B cell (primary cell): ENCODE results near the gene ADAMTS17. TPM values are rescaled to one million over a fixed set of nuclear protein-coding genes. Genes with fewer than 3 reads are reported as not detected.

ENCODE experiments used
- ATAC-seq: fragments of 200-7000 bp; cut with Tn5 transposase; one replicate; pipeline ENCODE4 v1.10.0; 2021; ENCODE audit warnings: low read depth, mild to moderate bottlenecking, moderate number of reproducible peaks, moderate library complexity
- CTCF ChIA-PET: fragments of 350-600 bp; sonication (Branson Sonifier 250); formaldehyde crosslinking; loops from one replicate; lab custom pipeline; 2021; ENCODE audit warnings: antibody characterized with exemption, inconsistent platforms; lab: Charles Lee
- POLR2A ChIA-PET: fragments of 350-600 bp; sonication (Branson Sonifier 250); formaldehyde crosslinking; loops from one replicate; lab custom pipeline; 2021; ENCODE audit warnings: antibody characterized with exemption; lab: Charles Lee
- DNase-seq: peaks from one replicate; pipeline ENCODE4 v3.0.0; 2013
- H2AFZ ChIP-seq: 2 replicates; pipeline ENCODE4 v1.6.1; 2012; ENCODE audit warnings: mild to moderate bottlenecking, low read depth, low read length; ENCODE audit not compliant: insufficient read depth, poor library complexity, severe bottlenecking
- H3K27ac ChIP-seq, 2 donors: 1 replicate in 1 of 2; 2 replicates in 1 of 2; pipeline ENCODE4 v1.5.1; 2012 to 2013; ENCODE audit warnings: low read length in 2 of 2, mild to moderate bottlenecking in 2 of 2, moderate library complexity in 1 of 2
- H3K27me3 ChIP-seq, 4 experiments: fragments of 200-600 bp in 1 of 4; sonication (generic) in 1 of 4; replicated peaks in 1 of 4; 1 replicate in 2 of 4; 2 replicates in 2 of 4; pipeline versions ENCODE4 v1.6.1 to v1.7.0; 2013 to 2016; ENCODE audit warnings: low read length in 3 of 4, mild to moderate bottlenecking in 2 of 4, mixed read lengths in 1 of 4, moderate library complexity in 1 of 4; ENCODE audit not compliant: insufficient read depth in 4 of 4, control insufficient read depth in 3 of 4; ENCODE audit errors: control extremely low read depth in 1 of 4
- H3K36me3 ChIP-seq, 2 experiments: replicated peaks in 1 of 2; 1 replicate in 1 of 2; 2 replicates in 1 of 2; pipeline versions ENCODE4 v1.6.1 to v1.7.1; 2013; ENCODE audit warnings: low read length in 1 of 2; ENCODE audit not compliant: insufficient read depth in 2 of 2, control insufficient read depth in 1 of 2; ENCODE audit errors: control extremely low read depth in 1 of 2, extremely low read depth in 1 of 2
- H3K4me1 ChIP-seq, 2 donors: fragments of 200-600 bp in 1 of 2; sonication (generic) in 1 of 2; 1 replicate in 1 of 2; 2 replicates in 1 of 2; pipeline versions ENCODE4 v1.5.1 to v1.6.1; 2013 to 2017; ENCODE audit warnings: low read length in 2 of 2; ENCODE audit not compliant: control insufficient read depth in 2 of 2, insufficient read depth in 2 of 2
- H3K4me2 ChIP-seq: replicated peaks from 2 replicates; pipeline ENCODE3; 2012; ENCODE audit warnings: mild to moderate bottlenecking, low read depth, low read length; ENCODE audit not compliant: poor library complexity, severe bottlenecking
- H3K4me3 ChIP-seq, 5 experiments: fragments of 200-600 bp in 1 of 5; sonication (generic) in 1 of 5; 1 replicate in 3 of 5; 2 replicates in 2 of 5; pipeline versions ENCODE4 v1.5.1 to v1.7.0; 2011 to 2016; ENCODE audit warnings: low read length in 4 of 5, mild to moderate bottlenecking in 4 of 5, low read depth in 2 of 5, control low read depth in 1 of 5, moderate library complexity in 1 of 5; ENCODE audit not compliant: insufficient read depth in 1 of 5; ENCODE audit errors: control extremely low read depth in 1 of 5, extremely low read depth in 1 of 5
- H3K79me2 ChIP-seq: fragments of 200-600 bp; sonication (generic); one replicate; pipeline ENCODE4 v1.6.0; 2016; ENCODE audit warnings: low read length; ENCODE audit not compliant: control insufficient read depth, insufficient read depth
- H3K9ac ChIP-seq: fragments of 200-600 bp; sonication (generic); 2 replicates; pipeline ENCODE4 v1.6.1; 2017; ENCODE audit warnings: mild to moderate bottlenecking, low read length, moderate library complexity
- H3K9me3 ChIP-seq, 3 donors: one replicate each; pipeline versions ENCODE4 v1.6.1 to v1.7.1; 2013; ENCODE audit warnings: low read length in 2 of 3; ENCODE audit not compliant: control insufficient read depth in 2 of 3, insufficient read depth in 1 of 3; ENCODE audit errors: control extremely low read depth in 1 of 3
- H4K20me1 ChIP-seq: 2 replicates; pipeline ENCODE4 v1.6.0; 2012; ENCODE audit warnings: mild to moderate bottlenecking, low read length; ENCODE audit not compliant: insufficient read depth, control insufficient read depth, poor library complexity, severe bottlenecking
- H3K27ac Mint-ChIP-seq: one replicate; pipeline ENCODE4 v1.8.0; 2021; ENCODE audit warnings: mixed read lengths
- H3K27me3 Mint-ChIP-seq: one replicate; pipeline ENCODE4 v1.8.0; 2021; ENCODE audit warnings: mixed read lengths
- H3K4me1 Mint-ChIP-seq: one replicate; pipeline ENCODE4 v1.8.0; 2021; ENCODE audit warnings: mixed read lengths
- H3K4me3 Mint-ChIP-seq: one replicate; pipeline ENCODE4 v1.8.0; 2021; ENCODE audit warnings: mixed read lengths
- H3K9me3 Mint-ChIP-seq: one replicate; pipeline ENCODE4 v1.8.0; 2022; ENCODE audit warnings: mixed read lengths; ENCODE audit not compliant: insufficient read depth
- EZH2 ChIP-seq: IDR thresholded peaks from 2 replicates; pipeline ENCODE4 v1.6.1; 2012; ENCODE audit warnings: borderline replicate concordance, low read depth, mild to moderate bottlenecking, moderate library complexity, low read length; ENCODE audit not compliant: insufficient read depth, poor library complexity, severe bottlenecking
- WGBS: methylation state at CpG from one replicate; pipeline ENCODE4 v1.1.5; 2013; ENCODE audit warnings: missing lambda C conversion rate; ENCODE audit not compliant: insufficient coverage; 5-methylcytosine and 5-hydroxymethylcytosine counted together
- intact Hi-C: fragments of 100-400 bp; cut with micrococcal nuclease; formaldehyde crosslinking; loops from one replicate; pipeline ENCODE4 v1.10.0; 2022
- polyA plus RNA-seq: library from polyadenylated mRNA; depleted of rRNA; stranded (reverse); fragments of >200 nt; gene quantifications from 2 replicates; pipeline ENCODE4 v1.2.3, GENCODE V29; 2012
- total RNA-seq, 2 donors: library from RNA; stranded (reverse); fragments of 120-200 nt in 1 of 2; gene quantifications; 1 replicate in 1 of 2; 2 replicates in 1 of 2; pipeline versions ENCODE4 v1.2.3 to v1.2.4, GENCODE V29; 2013 to 2022
- TF ChIP-seq, protein P1 (sequence below): fragments of 200-600 bp; IDR thresholded peaks from one replicate; pipeline ENCODE4 v1.8.0; 2022; ENCODE audit warnings: antibody characterized with exemption, mild to moderate bottlenecking

ADAMTS17 gene
- total and polyA plus RNA-seq, 2 donors (not counting 1 experiment from before 2014, with no cell fraction given), result 0.10 TPM; not detected in 1

DNA sequence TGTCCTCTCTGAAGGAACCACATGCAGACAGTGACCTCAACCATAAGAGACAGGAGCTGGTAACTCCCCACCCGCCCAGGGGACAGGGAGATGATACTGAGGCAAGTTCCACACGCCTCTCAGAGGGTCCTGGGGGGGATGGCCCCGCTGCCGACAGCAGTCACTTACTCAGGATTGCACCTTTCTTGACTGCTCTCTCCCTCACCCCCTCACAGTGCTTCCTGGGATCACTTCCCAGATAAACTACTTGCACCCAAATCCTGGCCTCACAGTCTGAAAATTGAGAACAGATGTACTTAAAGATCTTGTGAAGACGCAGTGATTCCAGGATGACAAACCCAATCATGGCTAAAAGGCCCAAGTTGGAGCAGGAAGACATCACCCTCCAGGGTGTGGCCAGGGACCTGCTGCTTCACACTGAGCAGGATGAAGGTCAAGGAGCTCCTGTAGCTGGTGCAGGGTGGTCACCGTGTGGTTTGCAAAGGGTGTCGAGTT is 207.6 kb downstream of the ADAMTS17 start:
- Histone ChIP-seq H4K20me1 (no peaks in the 10 kb centered on the region), H3K27me3 (peaks cover 0 to under 1% (median 0%) of the 10 kb centered on the region in 4 experiments), H3K79me2 (no peaks in the 10 kb centered on the region), H3K4me3 (no peak overlapping the region), H3K9ac (no peak overlapping the region), H3K4me1 (no peaks in the 10 kb centered on the region), H3K9me3 (peaks cover 0 to 4% (median 0%) of the 10 kb centered on the region in 3 donors), H3K36me3 (no peaks in the 10 kb centered on the region), H2AFZ (no peak overlapping the region), H3K27ac (no peak overlapping the region), H3K4me2 (no peak overlapping the region)
- Mint-ChIP-seq H3K27ac (no peak overlapping the region), H3K4me3 (no peak overlapping the region), H3K4me1 (no peaks in the 10 kb centered on the region), H3K27me3 (peaks cover 8% of the 10 kb centered on the region), H3K9me3 (no peaks in the 10 kb centered on the region)
- no peak for ATAC-seq
- no peak for TF ChIP-seq EZH2
- TF ChIP-seq, protein P1, sequence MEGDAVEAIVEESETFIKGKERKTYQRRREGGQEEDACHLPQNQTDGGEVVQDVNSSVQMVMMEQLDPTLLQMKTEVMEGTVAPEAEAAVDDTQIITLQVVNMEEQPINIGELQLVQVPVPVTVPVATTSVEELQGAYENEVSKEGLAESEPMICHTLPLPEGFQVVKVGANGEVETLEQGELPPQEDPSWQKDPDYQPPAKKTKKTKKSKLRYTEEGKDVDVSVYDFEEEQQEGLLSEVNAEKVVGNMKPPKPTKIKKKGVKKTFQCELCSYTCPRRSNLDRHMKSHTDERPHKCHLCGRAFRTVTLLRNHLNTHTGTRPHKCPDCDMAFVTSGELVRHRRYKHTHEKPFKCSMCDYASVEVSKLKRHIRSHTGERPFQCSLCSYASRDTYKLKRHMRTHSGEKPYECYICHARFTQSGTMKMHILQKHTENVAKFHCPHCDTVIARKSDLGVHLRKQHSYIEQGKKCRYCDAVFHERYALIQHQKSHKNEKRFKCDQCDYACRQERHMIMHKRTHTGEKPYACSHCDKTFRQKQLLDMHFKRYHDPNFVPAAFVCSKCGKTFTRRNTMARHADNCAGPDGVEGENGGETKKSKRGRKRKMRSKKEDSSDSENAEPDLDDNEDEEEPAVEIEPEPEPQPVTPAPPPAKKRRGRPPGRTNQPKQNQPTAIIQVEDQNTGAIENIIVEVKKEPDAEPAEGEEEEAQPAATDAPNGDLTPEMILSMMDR, result no peak
- intact Hi-C loops, result no loop called here
- 61% methylated on average over 2 of the region's 7 CpGs for WGBS
- CTCF ChIA-PET, result no interaction called here
- no peak for DNase-seq
- POLR2A ChIA-PET, result no interaction called here

GRCh38 chr15:100133001-100133400 is 208.8 kb downstream of the ADAMTS17 start:
- 70% methylated on average over 3 of the region's 3 CpGs for WGBS
- H4K20me1 ChIP-seq, result no peaks in the 10 kb centered on the region
- intact Hi-C loops, result no loop called here
- Mint-ChIP-seq H3K27ac (no peak overlapping the region), H3K27me3 (peaks cover 8% of the 10 kb centered on the region), H3K9me3 (no peaks in the 10 kb centered on the region), H3K4me1 (no peaks in the 10 kb centered on the region), H3K4me3 (no peak overlapping the region)
- ChIA-PET CTCF (no interaction called here), POLR2A (no interaction called here)
- H3K4me2 ChIP-seq, result no peak overlapping the region
- H3K27ac ChIP-seq, result no peak overlapping the region
- H3K4me3 ChIP-seq, result no peak overlapping the region
- DNase-seq (no peak), ATAC-seq (no peak)
- H3K9me3 ChIP-seq, result peaks cover 0 to 4% (median 0%) of the 10 kb centered on the region in 3 donors
- no peaks in the 10 kb centered on the region for H3K36me3 ChIP-seq
- H3K79me2 ChIP-seq, result no peaks in the 10 kb centered on the region
- H3K4me1 ChIP-seq, result no peaks in the 10 kb centered on the region
- no peaks in the 10 kb centered on the region for H3K27me3 ChIP-seq
- TF ChIP-seq EZH2, result no peak
- TF ChIP-seq, protein P1, result no peak
- no peak overlapping the region for H3K9ac ChIP-seq
- H2AFZ ChIP-seq, result no peak overlapping the region
